ENCODE data around the gene PRSS56. TPM values are rescaled to one million over a fixed set of nuclear protein-coding genes. Genes with fewer than 3 reads are reported as not detected.

PRSS56 gene
- not detected in 2 replicates for total RNA-seq

DNA sequence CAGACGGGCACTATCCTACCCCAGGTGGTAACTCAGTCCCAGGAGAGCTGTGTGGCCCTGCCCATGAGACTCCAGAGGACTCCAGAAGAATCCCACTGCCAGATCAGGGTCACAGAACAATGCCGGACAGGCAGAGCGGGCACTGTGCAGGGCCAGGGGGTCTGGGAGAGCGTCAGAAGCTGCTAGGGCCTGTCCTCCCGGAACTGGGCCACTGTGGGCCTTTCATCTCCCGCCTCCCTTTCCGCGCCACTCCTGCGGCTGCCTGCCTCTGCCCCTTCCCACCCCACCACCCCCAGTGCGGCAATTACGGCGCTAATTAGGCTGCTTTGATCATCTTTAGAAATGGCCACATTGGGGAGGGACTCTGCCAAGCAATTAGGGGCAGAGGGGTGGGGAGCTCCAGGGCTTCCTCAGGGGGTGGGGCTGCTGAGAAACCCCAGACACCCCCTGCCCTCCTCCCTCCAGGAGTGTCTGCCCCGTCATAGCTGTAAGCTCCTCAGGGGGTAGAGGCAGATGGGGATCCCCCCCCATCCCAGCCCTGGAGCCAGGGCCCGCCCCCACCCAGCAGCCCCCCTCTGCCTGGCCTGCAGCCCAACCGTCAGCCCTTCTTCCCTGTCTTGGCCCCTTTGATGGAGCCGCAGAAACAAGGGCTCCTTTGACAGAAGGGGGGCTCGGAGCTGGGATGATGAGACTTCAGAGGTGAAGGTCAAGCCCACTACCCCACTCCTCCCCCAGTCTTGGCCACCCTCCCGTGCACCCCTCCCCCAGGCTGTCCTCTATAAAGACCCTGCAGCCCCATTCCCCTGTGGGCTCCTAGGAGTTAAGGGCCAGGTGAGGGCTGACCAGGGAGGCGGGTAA, at the start of gene PRSS56:
Gene PRSS56, plus strand, starts transcription at position 808 of the 858 bp plus-strand sequence. CDS start 211 bp downstream, outside the sequence.
- H3K27ac Mint-ChIP-seq, result no peak within 1 kb of the TSS
- H3K27me3 Mint-ChIP-seq (ENCODE audit: insufficient read depth), result peaks cover 23% of the 10 kb centered on the region
- H3K36me3 Mint-ChIP-seq (ENCODE audit: low read depth), result no peaks in the 10 kb centered on the region
- no peaks in the 10 kb centered on the region for H3K4me1 Mint-ChIP-seq (ENCODE audit: low read depth)
- H3K4me3 Mint-ChIP-seq, result no peak within 1 kb of the TSS
- no peaks in the 10 kb centered on the region for H3K9me3 Mint-ChIP-seq
- intact Hi-C loops (cut with micrococcal nuclease), result loop anchor here (10.0 kb wide), 1 partner anchor 595 kb away; the partner anchor contains the start of gene NPPC
- no peak for DNase-seq (ENCODE audit: low spot score)

DNA sequence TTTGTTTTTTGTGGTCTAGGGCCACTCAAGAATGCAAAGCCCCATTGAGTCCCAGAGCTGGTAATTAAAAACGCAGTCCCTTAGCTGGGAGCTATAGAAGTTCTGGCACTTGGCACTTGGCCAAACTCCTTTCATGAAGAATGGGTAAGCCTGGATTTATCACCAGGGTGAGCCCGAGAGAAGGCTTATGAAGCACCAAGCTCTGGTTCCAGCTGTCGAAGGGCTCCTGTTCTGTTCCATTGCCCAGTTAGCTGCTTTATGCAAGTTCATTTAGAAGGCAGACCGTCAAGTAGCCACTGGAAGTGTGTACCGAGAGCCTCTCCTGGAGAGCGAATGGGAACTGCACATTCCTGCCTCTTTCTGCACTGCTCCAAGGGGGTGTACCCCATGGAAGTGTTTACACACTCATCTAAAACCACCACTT, 46.7 kb upstream of the PRSS56 start:
- H3K27ac Mint-ChIP-seq, result no peak overlapping the region
- no peak for DNase-seq (ENCODE audit: low spot score)
- H3K4me3 Mint-ChIP-seq, result no peak overlapping the region
- H3K27me3 Mint-ChIP-seq (ENCODE audit: insufficient read depth), result peaks cover 21% of the 10 kb centered on the region
- H3K9me3 Mint-ChIP-seq, result no peaks in the 10 kb centered on the region
- no peaks in the 10 kb centered on the region for H3K4me1 Mint-ChIP-seq (ENCODE audit: low read depth)
- H3K36me3 Mint-ChIP-seq (ENCODE audit: low read depth), result no peaks in the 10 kb centered on the region
- intact Hi-C loops (cut with micrococcal nuclease), result no loop called here

DNA sequence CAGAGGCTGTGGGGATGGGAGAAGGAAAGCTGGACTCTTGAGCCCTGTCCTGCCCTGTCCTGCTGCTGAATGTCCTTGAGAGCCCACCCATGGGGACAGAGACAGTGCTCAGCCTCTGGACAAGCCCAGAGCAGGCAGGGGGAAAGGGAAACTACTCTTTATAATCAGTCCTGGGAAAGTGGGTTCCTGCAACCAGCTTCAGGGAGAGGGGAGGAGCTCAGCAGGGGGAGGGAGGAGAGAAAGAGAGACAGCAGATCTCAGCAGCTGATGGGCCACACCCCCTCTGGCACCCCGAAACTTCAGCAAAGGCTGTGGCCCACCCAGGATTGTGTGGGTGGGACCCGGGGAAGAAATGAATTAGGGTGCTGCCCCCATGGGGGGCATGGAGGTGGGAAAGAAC, 44.1 kb upstream of the PRSS56 start:
- H3K36me3 Mint-ChIP-seq (ENCODE audit: low read depth), result no peaks in the 10 kb centered on the region
- intact Hi-C loops (cut with micrococcal nuclease), result no loop called here
- no peak overlapping the region for H3K27ac Mint-ChIP-seq
- H3K4me1 Mint-ChIP-seq (ENCODE audit: low read depth), result no peaks in the 10 kb centered on the region
- no peak for DNase-seq (ENCODE audit: low spot score)
- no peaks in the 10 kb centered on the region for H3K9me3 Mint-ChIP-seq
- peaks cover 19% of the 10 kb centered on the region for H3K27me3 Mint-ChIP-seq (ENCODE audit: insufficient read depth)
- H3K4me3 Mint-ChIP-seq, result no peak overlapping the region

DNA sequence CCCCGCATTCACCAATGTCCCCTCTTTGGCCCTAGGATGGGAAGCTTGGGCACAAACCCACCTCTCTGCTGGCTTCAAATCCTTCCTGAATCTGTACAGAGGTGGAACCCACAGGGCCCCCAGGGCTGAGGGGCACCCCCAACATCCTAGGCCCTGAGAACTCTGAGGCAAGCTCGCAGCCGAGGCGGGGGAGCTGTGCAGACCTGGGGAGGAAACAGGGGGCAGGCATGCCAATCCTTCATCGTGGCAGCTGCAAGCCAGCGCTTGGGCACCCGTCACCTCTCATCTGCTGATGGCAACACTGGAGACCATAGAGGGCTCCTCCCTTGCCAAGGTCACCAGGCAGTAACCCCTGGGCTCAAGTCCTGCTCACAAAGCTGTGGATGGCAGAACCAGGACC, 43.4 kb upstream of the PRSS56 start:
- intact Hi-C loops (cut with micrococcal nuclease), result no loop called here
- no peak overlapping the region for H3K4me3 Mint-ChIP-seq
- no peak for DNase-seq (ENCODE audit: low spot score)
- H3K27me3 Mint-ChIP-seq (ENCODE audit: insufficient read depth), result peaks cover 15% of the 10 kb centered on the region
- no peaks in the 10 kb centered on the region for H3K9me3 Mint-ChIP-seq
- H3K27ac Mint-ChIP-seq, result no peak overlapping the region
- H3K4me1 Mint-ChIP-seq (ENCODE audit: low read depth), result no peaks in the 10 kb centered on the region
- H3K36me3 Mint-ChIP-seq (ENCODE audit: low read depth), result no peaks in the 10 kb centered on the region

DNA sequence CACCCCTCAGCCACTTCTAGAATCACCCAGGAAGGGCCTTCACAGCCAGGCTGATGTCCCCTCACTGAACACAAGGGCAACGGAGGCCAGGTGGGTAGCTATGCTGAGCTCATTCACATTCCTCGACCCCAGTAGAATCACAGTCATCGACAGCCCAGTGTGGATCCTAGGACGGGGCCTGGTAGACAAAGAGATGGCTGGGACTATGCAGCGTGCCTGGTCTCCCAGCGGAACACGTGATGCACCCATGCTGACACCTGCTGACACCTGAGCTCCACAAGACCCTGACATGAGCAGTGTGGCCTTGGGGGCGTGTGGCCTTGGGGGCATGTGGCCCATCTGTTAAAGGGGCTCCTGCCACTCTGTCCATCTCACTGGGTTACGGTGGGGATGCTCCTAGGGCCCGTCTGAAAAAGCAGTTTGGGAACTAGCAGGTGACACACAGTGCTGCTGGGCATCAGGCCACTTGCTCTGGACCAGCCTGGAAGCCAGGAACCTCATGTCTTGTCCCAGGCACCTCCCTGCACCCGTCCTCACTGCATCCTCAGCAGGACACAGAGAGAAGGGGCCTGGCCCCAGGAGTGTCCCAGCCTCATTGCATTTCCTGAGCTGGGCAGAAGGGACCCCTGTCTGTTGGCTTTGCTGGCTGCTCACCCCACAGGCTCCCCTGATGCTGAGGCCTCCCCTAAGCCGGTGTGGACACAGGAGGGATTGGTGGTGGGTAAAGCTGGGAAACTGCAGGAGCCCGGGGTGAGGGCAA, 42.3 kb upstream of the PRSS56 start:
- DNase-seq (ENCODE audit: low spot score), result no peak
- no peaks in the 10 kb centered on the region for H3K4me1 Mint-ChIP-seq (ENCODE audit: low read depth)
- H3K27ac Mint-ChIP-seq, result no peak overlapping the region
- H3K27me3 Mint-ChIP-seq (ENCODE audit: insufficient read depth), result peaks cover 7% of the 10 kb centered on the region
- no peaks in the 10 kb centered on the region for H3K36me3 Mint-ChIP-seq (ENCODE audit: low read depth)
- no peak overlapping the region for H3K4me3 Mint-ChIP-seq
- H3K9me3 Mint-ChIP-seq, result no peaks in the 10 kb centered on the region
- intact Hi-C loops (cut with micrococcal nuclease), result no loop called here

DNA sequence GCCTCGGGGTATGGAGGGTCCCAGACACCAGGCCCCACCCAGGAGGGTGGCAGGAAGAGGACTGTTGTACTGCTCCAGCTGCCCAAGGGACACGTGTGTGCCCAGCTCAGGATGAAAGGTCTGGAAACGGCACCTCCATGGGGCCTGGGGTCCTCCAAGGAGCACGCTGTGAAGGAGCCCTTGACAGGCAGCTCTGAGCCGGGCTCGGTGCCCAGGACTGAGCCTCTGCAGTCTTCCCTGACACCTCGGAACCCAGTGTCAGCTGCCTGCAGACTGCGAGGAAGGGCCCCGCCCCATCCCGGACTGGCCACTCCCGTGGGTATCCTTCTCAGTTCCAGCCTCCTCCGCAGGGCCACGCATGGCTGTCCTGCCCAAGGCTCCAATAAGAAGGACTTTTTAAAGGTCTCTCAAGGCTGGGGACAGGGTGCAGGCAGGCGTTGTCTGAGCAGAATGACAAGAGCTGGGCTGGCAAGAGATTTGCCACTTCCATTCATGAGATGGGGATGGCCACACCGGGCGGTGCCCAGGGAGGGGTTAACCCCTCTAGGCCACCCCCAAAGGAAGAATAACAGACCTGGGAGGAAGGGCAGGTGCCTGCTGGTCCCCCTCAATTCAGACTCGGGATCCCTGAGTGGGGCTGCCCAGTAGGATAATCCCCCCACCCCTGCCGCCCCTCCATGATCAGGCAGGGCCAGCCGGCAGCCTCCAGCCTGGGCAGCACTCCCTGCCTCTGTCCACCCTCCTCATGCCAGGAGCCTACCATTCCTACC, 41.4 kb upstream of the PRSS56 start:
- no peak for DNase-seq (ENCODE audit: low spot score)
- intact Hi-C loops (cut with micrococcal nuclease), result no loop called here
- Mint-ChIP-seq H3K27me3 (ENCODE audit: insufficient read depth) (peaks cover 7% of the 10 kb centered on the region), H3K4me1 (ENCODE audit: low read depth) (no peaks in the 10 kb centered on the region), H3K36me3 (ENCODE audit: low read depth) (no peaks in the 10 kb centered on the region), H3K4me3 (no peak overlapping the region), H3K27ac (no peak overlapping the region), H3K9me3 (no peaks in the 10 kb centered on the region)

DNA sequence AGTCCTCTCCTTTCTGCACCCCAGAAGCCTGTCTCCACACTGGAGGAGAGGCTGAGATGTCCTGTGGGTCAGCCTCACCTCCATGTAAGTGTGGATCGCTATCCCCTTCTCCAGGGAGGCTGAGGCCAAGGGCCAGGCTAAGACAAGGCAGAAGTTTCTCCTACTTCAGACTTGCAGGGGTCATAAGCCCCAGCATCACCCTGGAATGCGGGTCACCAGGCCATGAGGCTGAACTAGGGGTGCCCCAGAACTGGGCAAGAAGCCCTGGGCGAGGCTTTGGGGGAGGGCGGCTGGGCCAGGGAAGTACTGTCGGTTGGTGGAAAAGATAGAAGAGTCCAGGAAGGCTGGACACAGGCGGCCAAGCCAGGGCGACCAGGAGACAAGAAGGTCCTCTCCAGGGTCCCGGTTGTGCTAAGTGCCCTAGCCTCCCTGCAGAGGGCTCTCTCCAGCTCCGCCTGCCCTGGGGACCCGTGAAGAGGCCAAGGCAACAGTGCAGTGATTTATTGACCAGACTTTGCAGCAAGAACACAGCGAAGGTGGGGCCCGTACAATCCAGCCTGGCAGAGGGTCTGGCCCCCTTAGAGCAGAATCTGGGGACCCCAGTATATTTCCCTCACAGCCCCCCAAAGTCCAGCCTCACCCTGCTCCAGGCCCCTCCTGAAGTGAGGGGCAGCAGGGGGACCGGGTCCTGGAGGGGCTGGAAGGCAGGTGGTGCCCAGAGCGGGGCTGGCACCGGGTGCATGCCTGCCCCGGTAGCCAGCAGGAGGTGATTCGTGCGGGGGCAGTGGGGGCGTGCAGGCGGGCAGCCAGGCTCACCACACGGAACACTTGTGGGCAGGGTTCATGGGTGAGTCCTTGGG, 40.6 kb upstream of the PRSS56 start:
- no peaks in the 10 kb centered on the region for H3K9me3 Mint-ChIP-seq
- no peak for DNase-seq (ENCODE audit: low spot score)
- H3K27ac Mint-ChIP-seq, result no peak overlapping the region
- no peaks in the 10 kb centered on the region for H3K4me1 Mint-ChIP-seq (ENCODE audit: low read depth)
- H3K4me3 Mint-ChIP-seq, result no peak overlapping the region
- peaks cover 10% of the 10 kb centered on the region for H3K27me3 Mint-ChIP-seq (ENCODE audit: insufficient read depth)
- no peaks in the 10 kb centered on the region for H3K36me3 Mint-ChIP-seq (ENCODE audit: low read depth)
- intact Hi-C loops (cut with micrococcal nuclease), result no loop called here

DNA sequence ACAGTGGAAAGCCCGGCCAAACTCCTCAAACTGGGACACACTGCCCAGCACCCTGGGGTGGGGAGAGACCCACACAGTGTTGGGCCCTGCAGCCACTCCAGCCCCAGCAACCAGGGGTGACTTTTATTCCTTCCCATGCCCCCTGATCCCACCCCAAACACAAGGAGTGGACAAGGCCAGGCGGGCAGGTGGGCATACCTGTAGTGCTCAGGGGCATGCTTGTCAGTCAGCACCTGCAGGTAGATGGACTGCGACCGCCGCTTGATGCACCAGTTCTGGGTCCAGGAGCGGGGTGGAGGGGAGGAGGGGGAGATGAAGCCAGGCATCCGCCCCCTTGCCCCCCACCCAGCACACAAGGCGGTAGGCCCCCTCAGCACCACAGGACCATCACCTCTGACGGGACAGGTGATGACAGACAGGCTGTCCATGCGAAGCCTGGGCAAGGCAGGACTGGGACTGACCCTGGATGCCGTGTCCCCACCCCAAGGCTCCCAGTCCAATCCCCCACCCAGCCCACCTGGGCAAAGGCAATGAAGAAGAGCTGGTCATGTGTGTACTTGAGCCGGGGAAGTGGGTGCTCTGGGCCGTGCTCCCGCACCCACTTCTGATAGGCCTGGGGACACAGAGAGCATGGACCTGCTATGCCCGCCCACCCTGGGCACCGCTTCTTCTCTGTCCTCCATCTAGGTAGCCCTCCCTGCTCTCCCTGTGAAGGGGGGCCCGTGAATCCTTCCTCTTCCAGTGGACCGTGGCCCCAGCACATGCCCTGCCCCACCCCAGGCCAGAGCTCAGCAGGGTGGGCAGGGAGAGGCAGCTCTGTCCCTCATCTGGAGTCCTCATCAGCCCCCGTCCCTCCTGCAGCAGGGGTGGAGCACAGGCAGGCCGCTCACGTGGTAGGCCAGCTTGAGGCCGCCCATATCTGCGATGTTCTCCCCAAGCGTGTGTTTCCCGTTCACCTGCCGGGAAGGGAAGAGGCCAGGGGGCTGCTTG, 39.7 kb upstream of the PRSS56 start:
- H3K36me3 Mint-ChIP-seq (ENCODE audit: low read depth), result no peaks in the 10 kb centered on the region
- H3K27ac Mint-ChIP-seq, result no peak overlapping the region
- peaks cover 13% of the 10 kb centered on the region for H3K27me3 Mint-ChIP-seq (ENCODE audit: insufficient read depth)
- DNase-seq (ENCODE audit: low spot score), result no peak
- no peaks in the 10 kb centered on the region for H3K9me3 Mint-ChIP-seq
- intact Hi-C loops (cut with micrococcal nuclease), result no loop called here
- no peaks in the 10 kb centered on the region for H3K4me1 Mint-ChIP-seq (ENCODE audit: low read depth)
- no peak overlapping the region for H3K4me3 Mint-ChIP-seq

DNA sequence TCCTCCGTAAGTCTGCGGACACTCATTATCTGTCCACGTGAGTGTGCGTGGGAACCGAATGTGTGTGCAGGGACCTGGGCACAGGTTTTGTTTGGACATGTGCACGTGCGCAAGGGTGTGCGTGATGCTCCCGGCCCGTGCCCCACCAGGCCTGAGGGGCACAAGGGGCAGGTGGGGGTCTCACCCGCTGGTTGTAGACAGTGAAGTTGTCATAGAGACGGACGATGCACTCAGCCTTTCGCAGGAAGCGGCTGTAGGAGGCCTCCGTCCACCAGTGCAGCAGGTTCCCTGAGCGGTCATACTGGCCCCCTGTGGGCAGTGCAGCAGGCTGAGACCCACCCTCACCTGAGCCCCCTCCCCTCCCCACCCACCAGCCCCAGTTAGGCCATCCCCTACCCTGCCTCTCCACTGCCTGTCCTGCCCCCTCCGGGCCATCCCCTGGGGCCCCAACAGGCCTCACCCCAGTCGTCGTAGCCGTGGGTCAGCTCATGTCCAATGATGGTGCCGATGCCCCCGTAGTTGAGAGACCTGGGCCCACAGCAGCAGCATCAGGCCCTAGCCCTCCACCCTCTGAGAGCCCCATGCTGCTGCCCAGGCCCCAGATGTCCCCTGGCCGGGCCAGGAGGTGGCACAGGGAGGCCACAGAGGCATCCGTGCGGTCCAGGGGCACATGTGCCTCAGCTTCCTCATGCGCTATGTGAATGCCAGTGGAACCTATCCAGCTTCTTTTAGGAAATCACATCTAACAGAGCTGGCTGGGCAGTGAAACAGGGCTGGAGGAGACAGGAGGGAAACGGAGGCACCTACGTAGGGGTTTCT, 38.7 kb upstream of the PRSS56 start:
- Mint-ChIP-seq H3K4me3 (no peak overlapping the region), H3K9me3 (no peaks in the 10 kb centered on the region), H3K27ac (no peak overlapping the region), H3K36me3 (ENCODE audit: low read depth) (no peaks in the 10 kb centered on the region), H3K4me1 (ENCODE audit: low read depth) (no peaks in the 10 kb centered on the region), H3K27me3 (ENCODE audit: insufficient read depth) (peaks cover 12% of the 10 kb centered on the region)
- no peak for DNase-seq (ENCODE audit: low spot score)
- intact Hi-C loops (cut with micrococcal nuclease), result no loop called here

DNA sequence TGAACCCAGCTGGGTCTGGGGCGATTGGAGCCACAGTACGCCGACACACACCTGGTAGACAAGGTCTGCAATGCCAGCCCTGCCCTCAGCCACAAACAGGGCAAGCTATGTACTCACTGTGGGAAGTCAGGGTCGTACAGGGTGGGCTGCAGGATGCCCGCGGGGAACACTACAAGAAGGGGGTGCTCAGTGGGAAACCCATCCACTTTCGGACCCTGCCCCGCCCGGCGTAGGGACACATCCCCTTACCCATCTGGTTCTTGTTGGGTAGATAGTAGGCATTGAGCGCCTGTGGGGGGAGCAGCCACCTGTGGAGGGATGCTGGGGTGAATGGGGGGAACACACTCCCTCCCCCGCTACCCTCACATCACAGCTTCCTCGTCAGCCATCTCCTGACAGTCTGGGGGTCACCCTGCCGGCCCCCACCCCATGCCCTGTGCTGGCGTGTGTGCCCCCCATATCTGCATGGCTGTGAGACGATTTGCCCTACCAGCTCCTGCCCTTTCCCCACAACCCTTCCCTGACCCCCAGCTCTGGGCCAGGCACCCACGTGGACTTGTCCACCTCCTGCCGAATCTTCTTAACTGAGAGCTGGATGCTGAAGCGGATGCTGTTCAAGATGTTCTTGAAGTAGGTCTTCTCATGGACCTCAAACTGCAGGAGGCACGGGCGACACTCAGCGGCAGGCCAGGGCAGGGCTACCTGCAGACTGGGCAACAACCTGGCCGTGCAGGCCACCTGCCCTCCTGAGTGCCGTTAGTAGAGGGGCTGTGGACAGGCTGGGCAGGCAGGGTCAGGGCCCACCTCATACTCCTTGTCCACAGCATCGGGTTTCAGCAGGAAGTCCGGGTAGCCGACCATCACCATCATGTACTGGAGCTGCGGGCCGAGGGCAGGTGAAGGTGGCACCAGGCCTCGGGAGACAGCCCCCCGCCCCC, 37.6 kb upstream of the PRSS56 start:
- no peak overlapping the region for H3K4me3 Mint-ChIP-seq
- peaks cover 12% of the 10 kb centered on the region for H3K27me3 Mint-ChIP-seq (ENCODE audit: insufficient read depth)
- no peaks in the 10 kb centered on the region for H3K9me3 Mint-ChIP-seq
- H3K4me1 Mint-ChIP-seq (ENCODE audit: low read depth), result no peaks in the 10 kb centered on the region
- intact Hi-C loops (cut with micrococcal nuclease), result no loop called here
- no peak overlapping the region for H3K27ac Mint-ChIP-seq
- no peak for DNase-seq (ENCODE audit: low spot score)
- H3K36me3 Mint-ChIP-seq (ENCODE audit: low read depth), result no peaks in the 10 kb centered on the region
